Measurements from ENCODE around the gene TMEM147.
A peak's percentile ranks its signal among the peaks of the same experiment; 100 is the strongest.

TMEM147 gene

GRCh38 chr19:35518313-35518712, 27.1 kb upstream of the TMEM147 start:
- no peaks in the 10 kb centered on the region for H3K9me3 ChIP-seq (ENCODE audit: control insufficient read depth, insufficient read depth, low read depth, low read length)
- H3K4me3 ChIP-seq (ENCODE audit: low read depth, low read length) = no peak overlapping the region
- H3K36me3 ChIP-seq (ENCODE audit: control insufficient read depth in 2 of 2, insufficient read depth in 1 of 2, low read length in 2 of 2) = no peaks in the 10 kb centered on the region; a peak in 1 of 3 replicates
- TF ChIP-seq ZNF132 (tag by site-specific recombination; IDR thresholded peaks at IDR 0.05; ENCODE audit: borderline replicate concordance) (no peak), BCL11A (tag by site-specific recombination; IDR thresholded peaks at IDR 0.05; ENCODE audit: low read depth) (no peak), ZNF416 (tag by site-specific recombination; IDR thresholded peaks at IDR 0.05) (no peak), BCL11B (tag by site-specific recombination; IDR thresholded peaks at IDR 0.05; ENCODE audit: low read depth) (no peak), SCRT2 (tag by site-specific recombination; IDR thresholded peaks at IDR 0.05) (0 out of 2 replicates have a peak, but pooled peaks have one; percentile 32), PBX3 (CRISPR knock-in tag; IDR thresholded peaks at IDR 0.05) (no peak), GLIS1 (tag by site-specific recombination; IDR thresholded peaks at IDR 0.05) (0 out of 2 replicates have a peak, but pooled peaks have one; percentile 15), ELK4 (IDR thresholded peaks at IDR 0.05; ENCODE audit: borderline replicate concordance, low read depth, low read length) (no peak), GLIS2 (tag by site-specific recombination; IDR thresholded peaks at IDR 0.05) (no peak), ZNF155 (tag by site-specific recombination; IDR thresholded peaks at IDR 0.05) (no peak), ZNF664 (tag by site-specific recombination; IDR thresholded peaks at IDR 0.05) (peak; percentile 77; the same call in 1 of the 2 replicates), ZNF76 (tag by site-specific recombination; IDR thresholded peaks at IDR 0.05; ENCODE audit: borderline replicate concordance, low read depth) (no peak), ZNF366 (tag by site-specific recombination; conservative IDR thresholded peaks at IDR 0.05) (no peak), ZNF391 (tag by site-specific recombination; IDR thresholded peaks at IDR 0.05; ENCODE audit: borderline replicate concordance, low read depth) (no peak), ZFHX2 (tag by site-specific recombination; conservative IDR thresholded peaks at IDR 0.05) (peak; percentile 49), ZNF37A (tag by site-specific recombination; IDR thresholded peaks at IDR 0.05) (no peak), ZNF324 (tag by site-specific recombination; IDR thresholded peaks at IDR 0.05) (no peak), ZSCAN5A (tag by site-specific recombination; IDR thresholded peaks at IDR 0.05) (no peak), ZSCAN4 (tag by site-specific recombination; IDR thresholded peaks at IDR 0.05) (peak; percentile 97), WT1 (tag by site-specific recombination; IDR thresholded peaks at IDR 0.05) (no peak), ZNF280C (tag by site-specific recombination; IDR thresholded peaks at IDR 0.05) (no peak), PRDM1 (tag by site-specific recombination; IDR thresholded peaks at IDR 0.05) (no peak)
- 0 out of 2 replicates have a peak, but pooled peaks cover 3% of the 10 kb centered on the region for H3K4me1 ChIP-seq (ENCODE audit: control insufficient read depth, insufficient read depth, low read length)
- no peak overlapping the region for H3K27ac ChIP-seq (ENCODE audit: extremely low read depth, low read depth, low read length)
- POLR2A ChIA-PET = no interaction called here
- CTCF ChIA-PET = interaction anchor here (0.9 to 6.6 kb wide), 4 partner anchors 9 to 30 kb away, joined by 3 to 86 read pairs (median 15); no protein-coding TSS in a partner anchor

All from HEK293 (cell line).